HG02798 (cell line): ENCODE results near the gene ASXL1.

ENCODE experiments used
- ATAC-seq: cut with Tn5 transposase; IDR thresholded peaks from one replicate; pipeline ENCODE4 v1.9.1; 2021; ENCODE audit warnings: mild to moderate bottlenecking; ENCODE audit not compliant: unreplicated experiment, poor library complexity

ASXL1 gene

DNA sequence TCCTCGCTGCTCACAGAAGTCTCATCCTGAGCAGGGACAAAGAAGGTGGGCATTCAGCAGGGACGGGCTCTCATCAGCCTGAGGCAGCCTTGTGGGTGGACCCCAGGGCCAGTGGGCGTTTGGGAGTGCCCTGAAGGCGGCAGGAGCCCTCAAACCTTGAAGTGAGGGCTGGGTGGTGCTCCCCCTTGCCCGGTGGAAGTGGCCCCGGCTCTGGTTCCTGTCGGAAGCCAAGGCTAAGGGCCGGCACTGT is 116.5 kb downstream of the ASXL1 start:
- ATAC-seq = no peak

DNA sequence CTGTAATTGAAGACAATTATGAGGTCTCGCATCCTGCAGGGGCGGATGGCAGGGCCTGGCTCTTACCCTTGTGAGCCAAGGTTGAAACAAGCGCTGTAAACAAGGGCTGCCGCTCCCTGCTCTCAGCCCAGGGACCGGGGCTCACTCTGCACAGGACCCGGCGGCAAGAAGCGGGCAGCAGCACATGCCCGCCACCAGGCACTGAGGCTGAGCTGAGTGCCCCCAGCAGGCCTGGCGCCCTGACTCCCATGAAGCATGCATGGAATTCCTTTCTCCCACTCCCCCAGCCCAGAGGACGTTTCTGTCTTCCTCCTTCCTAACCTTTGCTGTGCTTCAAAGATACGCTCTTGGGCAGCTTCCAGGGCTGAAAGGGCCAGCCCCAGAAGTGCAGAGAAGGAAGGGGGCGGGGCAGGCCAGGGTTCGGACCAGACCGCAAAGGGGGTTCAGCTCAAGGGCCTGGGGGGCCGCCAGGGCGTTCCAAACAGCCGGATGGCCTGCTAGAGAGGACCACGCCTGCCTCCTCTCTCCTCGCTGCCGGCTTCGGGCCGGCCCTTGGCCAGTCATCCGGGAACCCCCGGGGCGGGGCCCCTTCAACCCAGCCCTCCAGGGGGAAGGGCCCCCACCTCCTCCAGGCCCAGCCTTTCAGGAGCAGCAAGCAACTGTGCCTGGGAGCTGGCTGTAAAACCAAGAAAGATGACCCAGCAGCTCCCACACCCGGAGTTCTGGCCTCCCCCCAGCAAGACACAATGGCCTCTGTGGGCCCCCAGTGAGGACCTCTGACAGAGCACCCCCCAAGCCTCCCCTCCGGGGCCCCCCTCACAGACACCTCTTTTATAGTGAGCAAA is 117.1 kb downstream of the ASXL1 start:
- ATAC-seq = no peak

- ATAC-seq = no peak
These were observed 118.8 kb downstream of the ASXL1 start for GRCh38 chr20:32476684-32477593.

DNA sequence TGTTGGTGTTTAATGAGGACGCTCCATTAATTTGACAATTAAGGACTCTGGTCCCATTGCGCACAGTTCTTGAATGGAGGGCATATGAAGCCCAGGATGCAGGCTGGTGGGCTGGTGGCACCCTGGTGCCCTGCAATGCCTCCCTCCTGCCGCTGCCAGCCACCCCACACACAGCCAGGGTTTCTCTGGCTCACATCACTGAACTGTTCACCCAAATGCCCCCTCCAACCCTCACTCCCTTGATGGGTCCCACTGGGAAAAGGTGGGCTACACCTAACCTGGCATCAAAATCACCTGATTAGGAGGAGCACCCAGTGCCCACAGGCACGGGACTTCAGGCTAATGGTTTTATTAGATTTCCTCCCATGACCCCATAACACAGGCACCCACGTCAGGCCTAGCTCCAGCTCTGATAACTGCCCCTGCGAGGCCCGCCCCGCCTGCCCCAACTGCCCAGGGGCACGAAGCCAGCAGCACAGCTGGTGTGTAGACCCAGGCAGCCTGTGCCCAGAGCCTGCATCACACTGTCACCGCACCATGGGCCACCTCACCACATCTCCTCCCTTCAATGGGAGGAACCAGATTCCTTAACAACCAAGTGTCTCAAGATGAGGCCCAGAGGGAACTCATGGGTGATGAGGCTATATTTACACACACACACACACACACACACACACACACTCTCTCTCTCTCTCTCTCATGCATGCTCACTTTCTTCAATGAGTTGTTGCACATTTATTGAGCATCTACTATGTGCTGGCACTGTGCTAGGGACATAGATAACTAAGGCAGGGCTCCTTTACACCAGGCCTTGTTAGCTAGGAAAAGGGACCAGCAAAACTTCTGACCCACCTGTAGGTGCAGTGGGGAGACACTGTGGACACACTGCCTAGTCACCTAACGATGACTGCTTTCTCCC is 119.7 kb downstream of the ASXL1 start:
- ATAC-seq = no peak

DNA sequence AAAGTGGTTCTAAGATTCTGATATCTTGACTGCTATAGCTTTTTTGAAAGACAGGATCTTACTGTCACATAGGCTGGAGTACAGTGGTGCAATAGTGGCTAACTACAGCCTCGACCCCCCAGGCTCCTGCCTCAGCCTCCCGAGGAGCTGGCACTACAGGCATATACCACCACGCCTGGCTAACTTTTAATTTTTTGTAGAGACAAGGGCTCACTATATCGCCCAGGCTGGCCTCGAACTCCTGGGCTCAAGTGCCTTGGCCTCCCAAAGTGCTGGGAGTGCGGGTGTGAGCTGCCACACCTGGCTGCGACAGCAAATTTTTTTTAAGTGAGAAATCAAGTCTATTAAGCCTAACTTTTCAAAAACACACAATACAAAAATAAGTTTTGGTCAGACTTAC is 120.4 kb downstream of the ASXL1 start:
- no peak for ATAC-seq

GRCh38 chr20:32479012-32479411 is 120.9 kb downstream of the ASXL1 start:
- ATAC-seq = no peak

DNA sequence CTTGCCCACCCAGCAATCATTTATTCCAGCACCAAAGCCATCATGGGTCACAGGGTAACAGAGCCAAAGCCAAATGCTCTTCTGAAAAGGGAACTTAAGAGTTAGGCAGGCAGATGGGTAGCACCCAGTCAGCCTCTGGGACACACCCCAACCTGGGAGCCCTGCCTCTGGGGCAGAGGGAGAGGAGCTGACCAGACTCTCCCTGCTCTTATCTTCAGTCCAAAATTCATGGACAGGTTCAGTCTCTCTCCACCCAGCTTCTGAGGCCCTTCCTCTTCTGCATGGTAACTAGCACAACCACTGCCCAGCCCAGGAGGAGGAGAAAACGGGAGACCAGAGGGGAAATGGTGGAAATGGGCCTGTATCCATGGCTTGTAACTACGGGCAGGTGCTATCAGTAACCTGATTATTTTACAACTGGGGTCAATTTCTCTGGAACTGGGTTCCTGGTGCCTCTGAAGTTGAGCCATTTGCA is 121.6 kb downstream of the ASXL1 start:
- ATAC-seq = no peak

DNA sequence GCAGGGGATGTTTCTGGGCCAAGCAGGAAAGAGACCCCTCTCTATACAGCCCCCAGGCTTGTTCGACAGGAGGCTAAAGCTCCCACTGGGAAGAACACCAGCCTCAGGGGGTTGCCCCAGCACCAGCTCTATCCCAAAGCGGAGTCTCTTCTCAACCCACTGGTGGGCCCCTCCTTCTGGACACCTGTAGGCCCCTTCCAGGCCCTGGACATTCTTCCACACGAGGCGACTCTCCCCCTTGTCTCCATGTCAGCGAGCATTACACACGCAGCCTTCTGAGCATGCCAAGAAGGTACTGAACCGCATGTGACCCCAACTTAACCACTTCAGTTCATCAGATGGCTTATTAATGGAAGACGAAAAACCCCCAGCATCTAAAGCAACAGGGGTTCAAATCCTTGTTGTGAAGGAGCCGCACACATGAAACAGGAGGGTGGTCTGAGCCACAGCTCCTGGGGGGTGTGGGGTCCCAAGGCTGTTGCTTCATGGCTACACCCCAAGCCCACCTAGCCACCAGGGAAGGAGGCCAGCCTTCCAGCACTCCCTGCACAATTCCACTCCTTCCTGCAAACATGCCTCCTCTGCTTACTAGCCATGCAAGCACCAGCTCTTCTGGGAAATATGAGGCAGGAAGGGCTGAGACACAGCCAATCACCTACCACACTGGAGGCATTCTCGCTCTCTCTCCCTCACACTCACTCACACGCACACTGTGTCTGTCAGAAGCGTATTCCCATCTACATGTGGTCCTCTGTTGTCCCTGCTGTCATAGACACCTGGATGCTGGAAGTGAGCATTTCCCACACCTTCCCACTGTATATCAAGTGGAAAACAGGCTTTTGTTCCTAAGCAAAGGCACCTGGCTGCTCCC is 122.5 kb downstream of the ASXL1 start:
- no peak for ATAC-seq

DNA sequence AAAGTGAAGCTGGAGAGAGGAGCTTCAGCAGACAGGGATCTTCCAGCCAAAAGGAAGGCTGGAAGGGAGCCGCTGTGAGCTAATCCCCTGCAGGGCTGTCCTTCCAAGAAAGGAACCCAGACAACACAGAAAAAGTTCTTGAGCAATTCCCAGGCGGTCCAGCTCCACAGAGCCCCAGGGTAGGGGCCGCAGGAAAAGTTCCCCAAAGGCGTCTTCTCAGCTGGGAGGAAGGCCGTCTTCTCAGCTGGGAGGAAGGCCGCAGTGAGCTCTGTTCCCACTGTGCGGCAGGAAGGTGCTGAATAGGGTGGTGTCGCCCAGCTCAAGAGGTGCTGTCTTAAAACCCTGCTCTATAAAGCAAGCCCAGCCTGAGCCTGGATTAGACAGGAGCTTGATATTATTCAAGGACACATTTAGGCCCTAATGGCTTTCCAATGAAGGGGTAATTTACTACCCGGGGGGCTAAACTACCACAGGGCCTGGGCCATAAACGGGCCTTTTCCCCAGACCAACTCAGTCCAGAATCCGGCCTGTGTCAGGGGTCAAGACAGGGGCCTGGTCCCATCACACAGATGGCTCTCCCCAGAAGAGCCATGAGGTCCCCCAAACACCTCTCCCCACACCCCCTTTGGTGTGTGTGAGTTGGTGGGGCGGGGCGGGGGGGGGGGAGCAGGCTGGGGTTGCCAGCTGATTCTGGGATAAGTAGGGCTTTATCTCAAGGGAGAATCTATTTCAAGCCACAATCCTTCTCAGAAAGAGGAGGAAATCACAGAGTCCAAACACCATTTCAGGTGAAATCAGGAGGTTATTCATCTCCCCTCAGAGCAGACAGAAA is 123.4 kb downstream of the ASXL1 start:
- no peak for ATAC-seq

GRCh38 chr20:32482143-32482441 is 124.0 kb downstream of the ASXL1 start:
- no peak for ATAC-seq

DNA sequence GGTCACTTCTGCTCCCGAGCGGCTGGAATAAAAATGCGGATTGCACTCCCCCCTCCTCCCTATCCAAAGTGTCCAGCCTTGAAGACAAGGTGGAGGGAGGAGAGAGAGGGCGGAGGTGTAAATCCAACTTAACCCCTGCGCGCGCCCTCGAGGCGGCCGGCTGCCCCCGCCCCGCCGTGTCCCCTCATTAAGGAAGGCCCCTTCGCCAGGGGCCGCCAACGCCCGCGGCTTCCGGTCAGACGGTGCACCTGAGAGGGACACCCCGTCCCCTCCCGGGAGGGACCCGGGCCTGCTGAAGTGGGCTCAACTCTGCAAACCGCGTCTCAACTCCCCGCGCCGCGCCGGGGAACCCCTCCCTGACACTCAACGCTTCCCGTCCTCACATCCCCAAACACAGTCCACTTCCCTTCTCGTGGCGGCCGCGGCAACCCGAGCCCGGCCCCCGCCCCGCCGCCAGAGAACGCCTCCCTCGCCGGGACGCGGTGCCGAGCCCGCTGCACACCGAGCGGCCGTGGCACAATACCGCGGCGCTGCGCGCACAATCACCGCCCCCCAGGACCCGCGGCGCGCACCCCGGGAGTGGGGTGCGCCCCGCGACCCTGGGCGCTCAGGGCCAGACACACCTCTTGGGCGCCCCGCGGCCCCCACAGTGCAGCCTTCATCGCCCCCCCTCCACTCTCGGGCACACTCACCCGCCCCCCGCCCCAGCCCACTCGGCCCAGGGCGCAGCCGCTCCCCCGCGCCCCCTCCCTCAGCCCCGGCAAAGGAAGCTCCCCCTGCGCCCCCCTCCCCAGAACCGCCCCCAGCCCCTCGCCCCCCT is 124.5 kb downstream of the ASXL1 start:
- no peak for ATAC-seq

DNA sequence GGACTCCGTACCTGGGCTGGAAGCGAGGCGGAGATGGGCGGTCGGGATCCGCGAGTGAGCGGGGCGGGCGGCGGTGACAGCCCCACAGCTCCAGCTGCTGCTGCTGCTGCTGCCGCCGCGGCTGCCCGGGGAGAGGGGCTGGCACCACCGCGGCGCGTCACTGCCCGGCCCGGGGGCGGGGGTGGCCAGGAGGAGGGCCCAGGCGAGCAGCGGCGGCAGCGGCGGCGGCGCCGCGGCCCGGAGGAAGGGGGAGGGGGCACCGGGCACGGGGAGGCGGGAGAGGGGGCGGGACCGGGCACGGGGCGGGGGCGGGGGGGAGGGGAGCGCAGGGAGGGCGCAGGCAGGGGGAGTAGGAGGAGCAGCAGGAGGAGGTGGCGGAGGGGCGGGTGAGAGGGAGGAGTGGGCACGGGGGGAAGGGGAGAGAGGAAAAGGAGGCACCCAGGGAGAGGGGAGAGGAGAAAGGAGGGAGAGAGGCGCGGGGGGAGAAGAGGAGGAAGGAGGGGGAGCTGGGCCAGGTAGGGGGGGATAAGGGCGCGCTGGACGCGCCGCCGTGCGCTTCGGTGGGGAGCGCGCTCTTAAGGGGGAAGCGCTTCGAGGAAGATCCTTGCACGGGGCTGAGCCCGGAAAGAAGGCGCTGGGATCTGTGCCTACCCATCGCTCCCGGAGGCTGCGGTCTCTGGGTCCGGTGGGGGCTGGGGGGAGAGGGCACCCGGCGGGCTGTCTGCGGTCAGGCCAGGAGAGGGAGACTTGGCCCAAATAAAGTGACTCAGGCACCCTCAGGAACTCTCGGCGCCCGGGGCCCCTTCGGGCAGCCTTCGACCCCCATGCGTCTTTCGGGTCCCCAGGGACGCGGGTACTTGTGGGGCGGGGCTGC is 125.5 kb downstream of the ASXL1 start:
- peak; percentile 38 for ATAC-seq

DNA sequence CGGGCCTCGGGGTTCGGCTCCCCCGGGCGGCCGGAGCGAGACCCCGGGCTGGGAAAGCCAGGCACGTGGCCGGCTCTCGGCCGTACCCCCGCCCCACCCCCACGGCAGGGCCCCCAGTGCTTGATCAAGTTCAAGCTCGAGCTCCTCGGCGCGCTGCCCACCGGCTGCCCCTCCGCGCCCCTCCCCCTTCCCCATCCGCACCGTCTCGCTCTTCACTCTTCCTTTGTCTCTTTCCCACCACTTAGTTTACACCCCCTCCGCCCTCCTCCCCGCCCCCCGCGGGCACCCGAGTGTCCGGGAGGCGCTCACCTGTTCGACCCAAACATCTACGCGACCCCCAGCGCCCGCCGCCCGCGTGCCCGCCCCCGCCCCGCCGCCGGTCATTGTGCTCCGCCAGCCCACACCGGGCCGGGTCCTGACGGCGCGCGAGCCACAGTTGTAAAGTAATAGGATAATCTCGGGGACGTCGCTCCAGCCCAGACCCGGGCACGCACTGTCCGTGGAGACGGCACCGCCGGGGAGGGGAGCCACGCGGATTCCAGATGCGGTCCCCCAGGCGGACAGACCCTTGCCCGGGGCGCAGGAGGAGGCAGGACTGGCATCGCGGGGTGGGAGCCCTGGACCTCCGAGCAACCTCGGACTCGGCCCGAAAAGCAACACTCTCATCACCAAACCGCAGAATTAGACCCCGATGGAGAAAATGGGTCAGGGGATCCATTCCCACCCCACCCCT is 126.3 kb downstream of the ASXL1 start:
- no peak for ATAC-seq

- ATAC-seq = peak; percentile 51
These were observed 127.0 kb downstream of the ASXL1 start for GRCh38 chr20:32484958-32485769.

DNA sequence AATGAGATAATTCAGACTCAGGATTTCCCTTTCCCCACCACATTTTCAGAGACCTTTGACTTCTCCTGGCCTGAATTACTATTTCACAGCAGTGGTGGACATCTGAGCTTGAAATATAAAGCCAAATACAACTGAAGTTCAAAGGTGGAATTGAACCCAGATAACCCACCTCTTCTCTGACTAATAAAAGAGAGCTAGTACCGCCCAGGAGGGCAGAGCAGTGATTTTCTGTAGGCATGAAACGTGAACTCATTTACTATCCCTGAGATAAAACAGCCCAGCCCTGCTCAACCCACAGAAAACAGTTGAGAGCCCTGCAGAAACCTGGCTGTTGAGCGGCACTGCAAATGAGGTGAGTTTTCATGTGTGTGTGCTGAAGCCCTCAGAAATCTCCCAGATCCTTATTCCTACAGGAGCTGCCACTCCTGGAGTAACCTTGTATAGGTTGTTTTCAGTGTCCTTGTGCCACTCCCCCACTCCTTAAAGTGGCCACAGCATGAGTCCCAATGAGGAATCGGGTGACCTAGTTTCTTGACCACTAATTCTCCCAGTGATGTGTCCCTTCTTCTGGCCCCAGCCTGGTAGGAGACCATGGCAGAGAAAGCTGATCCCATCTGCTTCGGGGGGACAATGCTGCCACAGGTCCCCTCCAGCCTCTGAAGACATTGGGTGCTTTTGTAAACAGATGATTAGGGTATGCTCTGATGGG is 127.8 kb downstream of the ASXL1 start:
- ATAC-seq = no peak
